ENCODE results near the gene TLR3.

Gene TLR3

DNA sequence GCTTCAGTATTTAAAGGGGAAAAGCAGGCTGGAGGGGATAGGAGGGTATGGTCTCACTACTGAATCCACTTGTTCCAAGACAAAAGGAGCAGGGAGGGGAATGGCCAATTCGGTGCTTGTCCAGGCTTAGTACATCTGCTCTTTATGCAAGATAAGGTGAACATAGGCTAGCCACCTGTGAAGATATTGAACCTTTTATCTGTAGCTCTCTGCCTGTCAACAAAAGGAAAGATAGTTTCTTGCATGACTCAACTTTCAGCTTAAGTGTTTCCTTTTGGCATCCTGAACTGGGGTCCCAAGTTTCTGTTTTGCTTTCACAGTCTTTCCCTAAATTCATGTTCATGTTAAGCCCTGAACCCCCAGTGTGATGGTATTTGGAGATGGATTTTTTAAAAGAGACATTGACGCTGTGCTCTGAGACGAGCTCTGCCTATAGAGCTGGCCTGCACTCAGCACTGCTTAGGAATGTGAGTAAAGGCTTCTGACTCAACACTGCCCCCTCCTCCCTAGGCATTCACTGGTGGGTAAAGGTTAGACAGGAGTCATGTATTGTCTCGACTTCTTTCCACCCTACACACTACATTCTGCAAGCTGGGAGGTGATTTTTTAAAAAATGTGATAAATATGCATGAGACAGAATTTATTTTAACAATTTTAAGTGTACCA, 63.8 kb downstream of the TLR3 start:
- peak overlapping the region; percentile 36 for H3K4me2 ChIP-seq (ENCODE audit: low read depth, low read length)
- H3K9ac ChIP-seq (ENCODE audit: low read length): no peak overlapping the region

DNA sequence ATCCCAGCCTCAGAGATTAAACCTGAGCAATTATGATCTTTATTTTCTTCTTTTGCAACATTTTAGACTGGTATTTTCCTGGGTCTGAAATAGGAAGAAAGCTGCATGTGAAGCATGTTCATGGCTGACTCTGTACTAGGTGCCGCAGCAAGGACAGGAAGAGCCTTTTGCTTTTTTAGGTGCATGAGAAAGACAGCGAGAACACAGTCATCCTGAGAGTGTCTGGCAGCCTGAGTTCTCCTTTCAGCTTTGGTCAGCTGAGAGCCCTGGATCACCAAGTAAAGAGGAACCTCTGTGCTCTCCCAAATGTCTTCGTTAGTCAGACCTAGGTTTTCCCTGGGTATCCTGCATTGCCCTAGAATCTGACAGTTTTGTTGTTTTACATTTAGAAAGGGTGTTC, 65.3 kb downstream of the TLR3 start:
- peaks cover 25% of the 10 kb centered on the region for H3K4me1 ChIP-seq (ENCODE audit: low read length)
- peaks cover 9% of the 10 kb centered on the region; the same call in 1 of the 2 replicates for H3K79me2 ChIP-seq (ENCODE audit: low read length)
- no peaks in the 10 kb centered on the region for H4K20me1 ChIP-seq (ENCODE audit: insufficient read depth, low read length)
- peak overlapping the region; percentile 38; the same call in 1 of the 2 replicates for H3K9ac ChIP-seq (ENCODE audit: low read length)
- H2AFZ ChIP-seq (ENCODE audit: low read length): peak overlapping the region; percentile 68; the same call in 1 of the 2 replicates
- H3K4me3 ChIP-seq (ENCODE audit: low read length): peak overlapping the region; percentile 48
- H3K27ac ChIP-seq (ENCODE audit: low read length): peak overlapping the region; percentile 54; the same call in 1 of the 2 replicates
- DNase-seq: peak; percentile 61
- peaks cover 7% of the 10 kb centered on the region; the same call in 1 of the 2 replicates for H3F3A ChIP-seq (ENCODE audit: insufficient read depth, low read length)
- H3K4me2 ChIP-seq (ENCODE audit: low read depth, low read length): peak overlapping the region; percentile 73
- no peaks in the 10 kb centered on the region for H3K9me3 ChIP-seq (replicated peaks; ENCODE audit: insufficient read depth, low read length)
- TF ChIP-seq EZH2 (optimal IDR thresholded peaks at IDR 0.05; ENCODE audit: low read depth, low read length) (no peak), EZH2phosphoT487 (IDR thresholded peaks at IDR 0.05; ENCODE audit: low read length) (no peak)
- TF ChIP-seq, protein P1, sequence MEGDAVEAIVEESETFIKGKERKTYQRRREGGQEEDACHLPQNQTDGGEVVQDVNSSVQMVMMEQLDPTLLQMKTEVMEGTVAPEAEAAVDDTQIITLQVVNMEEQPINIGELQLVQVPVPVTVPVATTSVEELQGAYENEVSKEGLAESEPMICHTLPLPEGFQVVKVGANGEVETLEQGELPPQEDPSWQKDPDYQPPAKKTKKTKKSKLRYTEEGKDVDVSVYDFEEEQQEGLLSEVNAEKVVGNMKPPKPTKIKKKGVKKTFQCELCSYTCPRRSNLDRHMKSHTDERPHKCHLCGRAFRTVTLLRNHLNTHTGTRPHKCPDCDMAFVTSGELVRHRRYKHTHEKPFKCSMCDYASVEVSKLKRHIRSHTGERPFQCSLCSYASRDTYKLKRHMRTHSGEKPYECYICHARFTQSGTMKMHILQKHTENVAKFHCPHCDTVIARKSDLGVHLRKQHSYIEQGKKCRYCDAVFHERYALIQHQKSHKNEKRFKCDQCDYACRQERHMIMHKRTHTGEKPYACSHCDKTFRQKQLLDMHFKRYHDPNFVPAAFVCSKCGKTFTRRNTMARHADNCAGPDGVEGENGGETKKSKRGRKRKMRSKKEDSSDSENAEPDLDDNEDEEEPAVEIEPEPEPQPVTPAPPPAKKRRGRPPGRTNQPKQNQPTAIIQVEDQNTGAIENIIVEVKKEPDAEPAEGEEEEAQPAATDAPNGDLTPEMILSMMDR (IDR thresholded peaks at IDR 0.05; ENCODE audit: low read length): no peak
- H3K9me2 ChIP-seq (replicated peaks; ENCODE audit: insufficient read depth, low read length): no peaks in the 10 kb centered on the region
- H3K27me3 ChIP-seq (replicated peaks; ENCODE audit: insufficient read depth, low read length): no peaks in the 10 kb centered on the region
- H3K36me3 ChIP-seq (replicated peaks; ENCODE audit: insufficient read depth, low read length): no peaks in the 10 kb centered on the region

More for the DNA sequence above, 63.8 kb downstream of the TLR3 start:
- Histone ChIP-seq H3K4me3 (ENCODE audit: low read length) (no peak overlapping the region), H4K20me1 (ENCODE audit: insufficient read depth, low read length) (no peaks in the 10 kb centered on the region), H3K36me3 (replicated peaks; ENCODE audit: insufficient read depth, low read length) (no peaks in the 10 kb centered on the region), H2AFZ (ENCODE audit: low read length) (no peak overlapping the region), H3K79me2 (ENCODE audit: low read length) (no peaks in the 10 kb centered on the region), H3K27ac (ENCODE audit: low read length) (peak overlapping the region; percentile 30; the same call in 1 of the 2 replicates), H3K9me2 (replicated peaks; ENCODE audit: insufficient read depth, low read length) (no peaks in the 10 kb centered on the region), H3K9me3 (replicated peaks; ENCODE audit: insufficient read depth, low read length) (no peaks in the 10 kb centered on the region), H3K27me3 (replicated peaks; ENCODE audit: insufficient read depth, low read length) (no peaks in the 10 kb centered on the region), H3K4me1 (ENCODE audit: low read length) (peaks cover 25% of the 10 kb centered on the region), H3F3A (ENCODE audit: insufficient read depth, low read length) (peaks cover 7% of the 10 kb centered on the region; the same call in 1 of the 2 replicates)
- TF ChIP-seq EZH2phosphoT487 (IDR thresholded peaks at IDR 0.05; ENCODE audit: low read length): no peak
- TF ChIP-seq, protein P1 (IDR thresholded peaks at IDR 0.05; ENCODE audit: low read length): peak; percentile 36
- peak; percentile 26 for DNase-seq

DNA sequence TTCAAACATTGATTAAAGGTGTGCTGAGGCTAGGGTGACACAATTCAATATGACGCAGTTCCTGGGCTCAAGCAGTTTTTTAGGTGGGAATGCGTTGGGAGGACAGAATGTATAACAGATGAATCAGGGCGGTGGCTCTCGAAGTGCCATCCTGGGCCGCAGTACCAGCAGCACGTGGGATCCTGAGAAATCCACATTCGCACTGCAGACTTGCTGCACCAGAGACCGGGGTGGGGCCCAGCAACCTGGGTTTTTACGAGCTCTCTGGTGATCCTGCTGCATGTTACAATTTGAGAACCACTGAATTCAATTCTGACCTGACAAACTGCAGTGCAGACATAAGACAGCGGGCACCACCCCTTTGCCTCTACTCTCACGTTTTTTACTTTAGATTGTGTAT, 65.9 kb downstream of the TLR3 start:
- Histone ChIP-seq H3K79me2 (ENCODE audit: low read length) (peaks cover 9% of the 10 kb centered on the region; the same call in 1 of the 2 replicates), H3F3A (ENCODE audit: insufficient read depth, low read length) (peaks cover 7% of the 10 kb centered on the region; the same call in 1 of the 2 replicates), H4K20me1 (ENCODE audit: insufficient read depth, low read length) (no peaks in the 10 kb centered on the region), H3K9me3 (replicated peaks; ENCODE audit: insufficient read depth, low read length) (no peaks in the 10 kb centered on the region), H3K27ac (ENCODE audit: low read length) (no peak overlapping the region), H3K9me2 (replicated peaks; ENCODE audit: insufficient read depth, low read length) (no peaks in the 10 kb centered on the region), H3K36me3 (replicated peaks; ENCODE audit: insufficient read depth, low read length) (no peaks in the 10 kb centered on the region), H3K4me2 (ENCODE audit: low read depth, low read length) (peak overlapping the region; percentile 73; the same call in 1 of the 2 replicates), H3K4me1 (ENCODE audit: low read length) (peaks cover 25% of the 10 kb centered on the region), H2AFZ (ENCODE audit: low read length) (no peak overlapping the region), H3K27me3 (replicated peaks; ENCODE audit: insufficient read depth, low read length) (no peaks in the 10 kb centered on the region), H3K9ac (ENCODE audit: low read length) (no peak overlapping the region), H3K4me3 (ENCODE audit: low read length) (no peak overlapping the region)
- no peak for DNase-seq
- TF ChIP-seq EZH2phosphoT487 (IDR thresholded peaks at IDR 0.05; ENCODE audit: low read length): no peak
